Measurements from ENCODE around the gene SARS2. TPM values are rescaled to one million over a fixed set of nuclear protein-coding genes. Genes with fewer than 3 reads are reported as not detected.
A peak's percentile ranks its signal among the peaks of the same experiment; 100 is the strongest.

The SARS2 gene
- total and polyA plus RNA-seq, 12 donors: 9.1 to 116 (median 35.4) TPM

GRCh38 chr19:38977445-38978325 lies 47.1 kb upstream of the SARS2 start:
- TF ChIP-seq POLR2A (IDR thresholded peaks at IDR 0.05): no peak
- no peak for TF ChIP-seq CTCF (IDR thresholded peaks at IDR 0.05)
- peaks cover 0 to 21% of the 10 kb centered on the region in 2 donors for H3K4me1 ChIP-seq (replicated peaks in 1 of 2)
- WGBS, 4 donors: 76 to 79% (median 77%) methylated on average over 12 to 15 of the region's 15 CpGs
- no peak overlapping the region for H3K27ac ChIP-seq
- no peak overlapping the region for H3K4me3 ChIP-seq
- intact Hi-C loops (cut with DNase I): no loop called here
- no peaks in the 10 kb centered on the region for H3K9me3 ChIP-seq (replicated peaks in 1 of 3)
- H3K36me3 ChIP-seq (replicated peaks in 1 of 2): no peaks in the 10 kb centered on the region
- H3K27me3 ChIP-seq: peaks cover 4% of the 10 kb centered on the region
- no peak for DNase-seq

- peaks cover 0 to 21% of the 10 kb centered on the region in 2 donors for H3K4me1 ChIP-seq (replicated peaks in 1 of 2)
- intact Hi-C loops (cut with DNase I): no loop called here
- H3K4me3 ChIP-seq: peak overlapping the region in 2 of 4 donors; percentile 13 to 67
- DNase-seq: peak in 2 of 7 donors; percentile 26 to 28
- no peaks in the 10 kb centered on the region for H3K36me3 ChIP-seq (replicated peaks in 1 of 2)
- TF ChIP-seq CTCF (IDR thresholded peaks at IDR 0.05) (no peak), POLR2A (IDR thresholded peaks at IDR 0.05) (no peak)
- WGBS, 4 donors: 6 to 17% (median 9%) methylated on average over 6 to 21 of the region's 22 CpGs
- H3K27me3 ChIP-seq: peaks cover 4% of the 10 kb centered on the region
- H3K27ac ChIP-seq: peak overlapping the region in 3 of 5 donors; percentile 4 to 81 (median 80)
- no peaks in the 10 kb centered on the region for H3K9me3 ChIP-seq (replicated peaks in 1 of 3)
Observed at GRCh38 chr19:38975861-38976271, 45.3 kb upstream of the SARS2 start.

GRCh38 chr19:38975214-38975860 lies 44.8 kb upstream of the SARS2 start, which contains the start of gene FBXO17:
TSS of gene FBXO17 (minus strand) at chr19:38975742. CDS start at chr19:38950319, 25,423 bp downstream.
- no peak for TF ChIP-seq POLR2A (IDR thresholded peaks at IDR 0.05)
- no peak for TF ChIP-seq CTCF (IDR thresholded peaks at IDR 0.05)
- Histone ChIP-seq H3K4me3 (peak within 1 kb of the TSS in 2 of 4 donors; percentile 13 to 67), H3K9me3 (replicated peaks in 1 of 3) (no peaks in the 10 kb centered on the region), H3K36me3 (replicated peaks in 1 of 2) (no peaks in the 10 kb centered on the region), H3K27me3 (peaks cover 4% of the 10 kb centered on the region), H3K27ac (peak within 1 kb of the TSS in 4 of 5 donors; percentile 4 to 81 (median 46)), H3K4me1 (replicated peaks in 1 of 2) (peaks cover 0 to 21% of the 10 kb centered on the region in 2 donors)
- intact Hi-C loops (cut with DNase I): no loop called here
- WGBS, 4 donors: 0 to 3% (median 1%) methylated on average over 12 to 61 of the region's 63 CpGs
- DNase-seq: peak; percentile 28 to 54 (median 47)

- Histone ChIP-seq H3K27ac (peak overlapping the region in 4 of 5 donors; percentile 4 to 81 (median 46)), H3K9me3 (replicated peaks in 1 of 3) (no peaks in the 10 kb centered on the region), H3K4me3 (peak overlapping the region in 1 of 4 donors; percentile 67), H3K4me1 (replicated peaks in 1 of 2) (peaks cover 0 to 21% of the 10 kb centered on the region in 2 donors), H3K36me3 (replicated peaks in 1 of 2) (no peaks in the 10 kb centered on the region), H3K27me3 (peaks cover 4% of the 10 kb centered on the region)
- TF ChIP-seq POLR2A (IDR thresholded peaks at IDR 0.05) (no peak), CTCF (IDR thresholded peaks at IDR 0.05) (no peak)
- no peak for DNase-seq
- 31 to 32% (median 31%) methylated on average over 18 to 19 of the region's 19 CpGs for WGBS, 4 donors
- intact Hi-C loops (cut with DNase I): no loop called here
Observed at GRCh38 chr19:38974624-38975213, 44.2 kb upstream of the SARS2 start.

Data from adrenal gland (tissue), 12 donors.